G401.6 (cell line): Measurements from ENCODE around the gene MCF2L2.

ENCODE experiments used
- FAIRE-seq: peaks from 2 replicates; lab custom pipeline; 2012; peaks lifted over from hg19 to GRCh38; lab: Jason Lieb, UNC

MCF2L2 gene

GRCh38 chr3:183291497-183292031 lies 136.9 kb downstream of the MCF2L2 start:
- no peak for FAIRE-seq

DNA sequence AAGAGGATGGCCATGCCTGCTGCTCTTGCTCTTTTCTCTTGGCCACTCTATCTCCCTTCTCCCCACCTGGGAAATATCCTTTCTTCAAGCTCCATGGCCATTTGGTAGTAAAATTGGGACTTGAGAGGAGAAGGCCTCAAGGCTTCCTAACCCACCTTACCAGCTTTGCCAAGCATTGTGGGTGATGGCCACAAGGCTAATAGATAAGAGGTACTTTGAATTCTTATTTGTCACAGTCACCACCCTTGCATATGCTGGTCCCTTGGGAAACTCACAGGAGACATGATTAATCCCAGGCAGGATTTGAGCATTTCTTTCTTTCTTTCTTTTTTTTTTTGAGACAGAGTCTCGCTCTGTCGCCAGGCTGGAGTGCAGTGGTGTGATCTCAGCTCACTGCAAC lies 138.2 kb downstream of the MCF2L2 start:
- no peak for FAIRE-seq

DNA sequence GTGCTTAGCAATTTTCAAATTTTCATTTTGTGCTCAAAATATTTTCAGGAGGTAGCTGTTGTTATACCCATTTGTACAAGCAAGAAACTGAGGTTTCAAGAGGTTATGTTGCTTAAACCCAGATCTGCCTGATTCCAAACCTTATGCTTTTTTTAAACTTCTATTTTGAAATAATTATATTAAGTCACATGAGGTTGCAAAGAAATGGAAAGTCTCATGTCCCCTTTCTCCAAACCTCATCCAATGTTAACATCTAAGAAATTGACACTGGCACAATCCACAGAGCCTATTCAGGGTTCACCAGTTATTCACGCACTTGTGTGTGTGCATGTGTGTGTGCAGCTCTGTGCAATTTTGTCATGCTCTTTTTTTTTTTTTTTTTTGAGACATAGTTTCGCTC lies 140.3 kb downstream of the MCF2L2 start:
- FAIRE-seq: no peak

DNA sequence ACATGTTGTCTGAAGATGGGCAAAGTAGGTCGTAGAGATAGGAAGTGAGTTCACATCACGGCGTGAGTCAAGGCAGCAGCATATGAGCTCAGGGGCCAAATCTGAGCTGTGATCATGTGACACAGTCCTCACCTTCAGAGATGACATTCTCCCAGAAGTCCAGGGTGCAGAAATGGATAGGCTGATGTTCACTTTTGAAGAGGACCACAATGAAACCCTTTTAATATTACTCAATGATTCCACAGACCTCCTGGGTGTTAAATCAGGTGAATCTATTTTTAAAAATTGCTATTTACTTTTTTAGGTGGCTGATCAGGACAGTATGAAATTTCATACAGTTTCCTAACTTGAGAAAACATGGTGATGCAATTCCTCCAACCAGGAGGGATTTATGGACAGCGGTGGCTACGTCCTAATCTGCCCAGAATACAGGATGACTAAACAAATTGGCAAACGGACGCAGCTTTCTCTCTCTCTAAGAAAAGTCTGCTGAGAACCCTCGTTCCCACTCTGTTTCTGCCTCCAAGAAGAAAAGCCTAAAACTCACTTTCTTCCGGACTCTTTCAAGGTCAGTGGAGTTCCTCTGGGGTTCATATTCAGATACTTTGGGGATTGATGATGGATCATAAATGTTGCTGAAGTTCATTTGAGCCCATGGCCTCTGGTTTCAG lies 141.0 kb downstream of the MCF2L2 start:
- FAIRE-seq: no peak

GRCh38 chr3:183285828-183286457 lies 142.5 kb downstream of the MCF2L2 start:
- FAIRE-seq: no peak

GRCh38 chr3:183285318-183285717 lies 143.1 kb downstream of the MCF2L2 start:
- no peak for FAIRE-seq

DNA sequence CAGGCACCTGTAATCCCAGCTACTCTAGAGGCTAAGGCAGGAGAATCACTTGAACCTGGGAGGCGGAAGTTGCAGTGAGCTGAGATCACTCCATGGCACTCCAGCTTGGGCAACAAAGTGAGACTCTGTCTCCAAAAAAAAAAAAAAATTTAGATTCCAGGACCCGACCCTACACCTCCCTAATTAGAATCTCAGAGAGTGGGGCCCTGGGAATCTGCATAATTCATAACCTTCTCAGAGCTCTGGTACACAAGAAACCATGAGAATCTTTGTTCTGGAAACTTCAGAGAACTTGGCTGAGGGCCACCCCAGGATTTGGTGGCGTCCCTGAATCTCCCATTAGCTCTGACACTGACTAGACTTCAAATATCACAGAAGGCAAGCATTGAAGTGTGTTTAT lies 143.8 kb downstream of the MCF2L2 start:
- no peak for FAIRE-seq

DNA sequence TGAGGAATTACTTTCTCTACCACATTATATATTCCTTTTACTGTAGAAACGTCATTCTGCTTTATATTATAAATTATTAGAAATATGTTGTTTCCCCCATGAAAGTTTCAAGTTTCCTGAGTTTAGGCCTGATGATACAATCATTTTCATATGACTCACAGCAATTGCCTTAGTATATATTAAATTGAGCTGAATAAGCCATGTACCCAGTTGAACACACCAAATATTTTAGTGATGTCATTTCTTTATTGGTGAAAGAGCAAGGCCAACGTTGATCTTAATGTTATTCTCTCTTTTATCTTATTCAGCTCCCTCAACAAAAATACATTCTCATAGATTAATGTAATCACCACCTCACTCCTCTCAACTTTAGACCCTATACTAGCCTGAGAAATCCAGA lies 144.5 kb downstream of the MCF2L2 start:
- FAIRE-seq: no peak

DNA sequence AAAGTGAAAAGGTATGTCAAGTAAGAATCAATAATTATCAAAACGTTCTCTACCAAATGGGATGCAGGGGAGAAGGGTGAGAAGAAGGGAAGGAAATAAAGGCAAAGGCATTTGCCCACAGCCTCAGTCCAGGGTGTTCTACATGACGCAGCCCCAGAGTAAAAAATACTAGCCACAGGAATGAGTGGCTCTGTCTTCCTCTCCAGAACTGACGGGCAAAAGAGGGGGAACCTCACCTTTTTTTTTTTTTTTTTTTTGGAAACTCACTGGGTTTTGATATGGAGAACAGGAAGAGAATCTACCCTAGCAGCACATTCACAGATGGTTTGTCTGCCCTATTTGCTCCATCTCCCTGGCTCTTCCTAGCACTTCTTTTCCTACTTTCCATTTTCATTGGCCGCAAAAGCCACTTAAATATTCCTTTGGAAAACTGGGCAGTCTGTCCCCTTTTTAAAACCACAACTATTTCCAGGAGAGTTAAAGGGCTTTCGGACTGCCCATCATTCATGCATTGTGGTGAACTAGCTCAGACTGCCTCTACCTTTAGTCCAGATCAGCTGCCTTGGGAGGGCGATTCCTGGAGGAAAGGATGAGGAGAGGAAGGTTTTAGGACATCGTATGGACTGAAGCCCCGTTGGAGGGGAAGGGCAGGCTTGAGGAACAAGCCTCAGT lies 147.2 kb downstream of the MCF2L2 start:
- no peak for FAIRE-seq

DNA sequence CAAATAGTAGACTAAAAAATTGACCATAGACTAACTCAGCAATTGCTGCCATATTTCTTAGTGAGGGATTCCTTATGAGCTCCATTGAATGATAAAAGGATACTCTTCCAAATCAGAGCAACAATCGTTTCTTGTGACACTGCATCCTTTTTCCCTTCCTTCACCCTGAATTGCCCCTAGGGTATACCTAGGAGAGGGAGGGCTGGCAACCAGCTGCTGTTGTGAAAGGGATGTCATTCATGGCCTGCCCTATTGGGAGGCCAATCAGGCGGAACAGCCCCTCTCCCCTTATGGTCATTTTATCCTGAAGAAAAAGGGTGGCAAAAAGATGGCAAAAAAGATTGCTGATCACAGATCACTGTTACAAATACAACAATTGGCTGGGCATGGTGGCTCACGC lies 149.0 kb downstream of the MCF2L2 start:
- FAIRE-seq: no peak

- no peak for FAIRE-seq
Measured at GRCh38 chr3:183278479-183279088, 149.8 kb downstream of the MCF2L2 start.

GRCh38 chr3:183277260-183277659 lies 151.2 kb downstream of the MCF2L2 start:
- FAIRE-seq: no peak

GRCh38 chr3:183275937-183276336 lies 152.5 kb downstream of the MCF2L2 start:
- no peak for FAIRE-seq

GRCh38 chr3:183275418-183275817 lies 153.0 kb downstream of the MCF2L2 start:
- no peak for FAIRE-seq

DNA sequence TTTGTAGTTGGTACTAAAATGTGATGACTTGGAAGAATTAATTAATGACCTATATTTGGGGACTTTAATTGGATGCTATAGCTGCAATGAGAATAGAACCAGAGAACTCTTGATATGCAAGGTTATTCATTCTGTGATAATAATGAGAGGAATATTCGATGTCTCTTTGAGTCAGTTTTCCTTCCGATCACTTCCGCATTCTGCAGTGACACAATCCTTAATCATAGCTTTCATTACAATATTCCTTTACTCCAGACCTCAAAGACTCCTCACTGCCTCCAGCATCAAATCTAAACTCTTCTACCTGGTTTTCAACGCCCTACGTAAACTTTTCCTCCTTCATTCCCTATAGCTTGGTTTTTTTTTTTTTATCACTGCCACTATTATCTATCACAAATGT lies 153.8 kb downstream of the MCF2L2 start:
- no peak for FAIRE-seq

DNA sequence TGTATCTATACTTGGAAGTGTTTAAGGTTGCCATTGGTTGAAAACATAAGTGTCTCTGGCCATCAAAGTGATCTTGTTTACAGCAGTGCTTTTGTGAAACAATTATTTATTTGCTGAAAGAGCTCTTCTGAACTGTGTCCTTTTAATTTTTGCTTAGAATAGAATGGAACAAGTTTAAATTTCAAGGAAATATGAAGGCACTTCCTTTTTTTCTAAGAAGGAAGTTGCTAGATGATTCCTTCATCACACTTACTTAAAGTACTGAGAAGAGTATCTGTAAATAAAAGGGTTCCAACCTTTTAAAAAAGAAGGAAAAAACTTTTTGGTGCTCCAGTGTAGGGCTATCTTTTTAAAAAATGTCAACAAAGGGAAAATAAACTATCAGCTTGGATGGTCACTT lies 155.6 kb downstream of the MCF2L2 start:
- FAIRE-seq: no peak

DNA sequence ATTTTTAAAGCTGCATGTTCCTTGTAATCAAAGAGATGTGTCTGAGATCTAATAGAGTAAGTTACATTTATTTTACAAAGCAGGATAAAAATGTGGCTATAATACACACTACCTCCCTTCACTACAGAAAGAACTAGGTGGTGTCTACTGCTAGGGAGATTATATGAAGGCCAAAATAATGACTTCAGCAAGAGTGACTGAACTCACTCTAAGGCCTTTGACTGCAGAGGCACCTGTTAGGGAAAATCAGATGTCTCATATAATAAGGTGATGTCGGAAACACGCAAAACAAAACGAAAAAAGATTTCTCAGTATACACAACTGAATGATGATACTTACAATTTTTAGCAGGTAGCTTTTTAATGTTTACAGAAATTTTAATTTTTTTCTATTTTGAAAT lies 156.3 kb downstream of the MCF2L2 start:
- no peak for FAIRE-seq

DNA sequence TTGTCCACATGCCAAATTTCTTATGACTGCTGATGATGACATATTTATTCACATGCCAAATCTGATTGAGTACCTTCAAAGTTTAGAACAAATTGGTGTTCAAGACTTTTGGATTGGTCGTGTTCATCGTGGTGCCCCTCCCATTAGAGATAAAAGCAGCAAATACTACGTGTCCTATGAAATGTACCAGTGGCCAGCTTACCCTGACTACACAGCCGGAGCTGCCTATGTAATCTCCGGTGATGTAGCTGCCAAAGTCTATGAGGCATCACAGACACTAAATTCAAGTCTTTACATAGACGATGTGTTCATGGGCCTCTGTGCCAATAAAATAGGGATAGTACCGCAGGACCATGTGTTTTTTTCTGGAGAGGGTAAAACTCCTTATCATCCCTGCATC lies 158.1 kb downstream of the MCF2L2 start:
- no peak for FAIRE-seq

DNA sequence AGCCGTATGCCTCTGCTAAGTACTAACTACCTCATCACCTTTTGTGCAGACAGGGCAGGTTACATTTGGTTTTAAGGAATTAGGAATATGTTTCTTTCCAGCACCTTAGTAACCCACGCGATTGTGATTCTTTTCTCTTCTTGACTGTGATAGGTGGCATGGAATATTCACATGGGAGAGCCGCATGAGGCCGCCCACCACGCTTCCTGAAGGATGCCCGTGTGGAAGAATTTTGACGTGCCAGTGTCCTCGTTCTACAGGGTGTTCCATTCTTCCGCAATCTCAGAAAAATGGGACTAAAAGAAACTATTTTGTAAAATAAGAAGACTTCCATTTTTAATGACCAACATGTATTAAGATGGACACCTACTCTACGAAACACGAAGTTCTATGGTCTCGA lies 159.1 kb downstream of the MCF2L2 start:
- FAIRE-seq: no peak

GRCh38 chr3:183268366-183268765 lies 160.1 kb downstream of the MCF2L2 start:
- FAIRE-seq: no peak

DNA sequence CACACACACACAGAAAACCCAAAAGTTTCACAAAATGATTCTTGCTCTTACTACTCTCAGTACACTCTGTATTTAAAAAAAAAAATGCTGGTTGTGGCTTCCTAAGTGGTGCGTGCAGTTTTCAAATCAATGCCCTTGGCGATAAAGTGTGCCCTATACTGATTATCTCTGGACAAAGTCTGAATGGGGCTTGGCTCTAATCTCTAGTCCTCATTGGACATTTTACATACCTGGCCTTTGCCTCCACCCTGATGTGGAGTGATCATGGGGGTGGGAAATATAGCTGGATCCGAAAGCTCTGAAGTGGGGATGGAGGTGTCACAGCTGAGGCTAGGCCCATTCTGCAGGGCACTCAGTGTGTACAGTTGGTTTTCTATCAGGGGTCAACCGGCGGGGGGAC lies 161.3 kb downstream of the MCF2L2 start:
- FAIRE-seq: no peak

- no peak for FAIRE-seq
Measured at GRCh38 chr3:183266454-183266853, 162.0 kb downstream of the MCF2L2 start.

DNA sequence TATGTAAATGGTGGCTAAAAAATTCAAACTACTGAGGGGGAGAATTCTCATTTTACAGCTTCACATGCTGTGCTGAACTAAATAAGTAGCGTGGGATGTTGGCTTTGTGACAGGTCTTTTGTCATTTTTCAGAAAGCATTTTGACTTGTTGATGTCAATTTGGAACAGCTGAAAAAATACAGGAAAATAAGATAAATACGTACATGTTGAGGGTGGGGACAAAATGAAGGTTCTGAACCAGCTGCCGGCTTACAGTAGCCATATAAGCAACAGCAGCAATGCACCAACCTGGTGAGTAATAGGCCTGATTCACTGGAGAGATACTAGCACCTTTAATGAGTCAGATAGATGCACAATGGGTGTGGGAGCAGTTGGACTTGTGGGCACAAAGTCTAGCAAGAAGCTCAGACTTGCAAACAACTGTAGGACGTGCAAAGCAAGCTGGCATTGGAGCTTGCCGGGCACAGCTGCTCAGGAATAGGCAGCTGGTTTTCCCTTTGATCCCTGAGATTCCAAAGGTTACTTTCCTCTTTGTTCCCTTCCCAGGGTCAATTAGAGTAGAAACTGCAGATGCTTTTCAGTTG lies 162.5 kb downstream of the MCF2L2 start:
- FAIRE-seq: no peak
